Smooth muscle cell (in vitro differentiated cells): ENCODE measurements around the gene PCBP3. TPM values are rescaled to one million over a fixed set of nuclear protein-coding genes. Genes with fewer than 3 reads are reported as not detected.

ENCODE experiments used
- DNase-seq: peaks from one replicate; lab custom pipeline; 2025; ENCODE audit not compliant: unreplicated experiment; lab: John Stamatoyannopoulos, UW
- H2AFZ ChIP-seq: fragments of 200-600 bp; sonication (generic); 2 replicates; pipeline ENCODE4 v1.6.0; 2016; ENCODE audit warnings: antibody characterized with exemption, low read depth, mild to moderate bottlenecking
- H3F3A ChIP-seq: fragments of 200-600 bp; sonication (generic); 2 replicates; pipeline ENCODE4 v1.6.0; 2017; ENCODE audit warnings: antibody characterized with exemption, low read depth
- H3K27ac ChIP-seq: fragments of 200-600 bp; sonication (generic); 2 replicates; pipeline ENCODE4 v1.5.1; 2016; ENCODE audit warnings: low read depth, mild to moderate bottlenecking
- H3K27me3 ChIP-seq: fragments of 200-600 bp; sonication (generic); 2 replicates; pipeline ENCODE4 v1.6.1; 2016; ENCODE audit warnings: low read depth, mild to moderate bottlenecking
- H3K36me3 ChIP-seq: fragments of 200-600 bp; sonication (generic); 2 replicates; pipeline ENCODE4 v1.5.1; 2016; ENCODE audit warnings: low read depth
- H3K4me1 ChIP-seq: fragments of 200-600 bp; sonication (generic); 2 replicates; pipeline ENCODE4 v1.5.1; 2016; ENCODE audit warnings: low read depth
- H3K4me2 ChIP-seq: fragments of 200-600 bp; sonication (generic); 2 replicates; pipeline ENCODE4 v1.6.0; 2016; ENCODE audit warnings: mild to moderate bottlenecking
- H3K4me3 ChIP-seq: fragments of 200-600 bp; sonication (generic); 2 replicates; pipeline ENCODE4 v1.5.1; 2016; ENCODE audit warnings: mild to moderate bottlenecking
- H3K79me2 ChIP-seq: fragments of 200-600 bp; sonication (generic); 2 replicates; pipeline ENCODE4 v1.6.0; 2016; ENCODE audit warnings: low read depth, mild to moderate bottlenecking
- H3K9ac ChIP-seq: fragments of 200-600 bp; sonication (generic); 2 replicates; pipeline ENCODE4 v1.6.0; 2016; ENCODE audit warnings: low read depth
- H3K9me3 ChIP-seq: fragments of 200-600 bp; sonication (generic); replicated peaks from 2 replicates; pipeline ENCODE4 v1.5.1; 2016; ENCODE audit warnings: low read depth
- H4K20me1 ChIP-seq: fragments of 200-600 bp; sonication (generic); 2 replicates; pipeline ENCODE4 v1.6.0; 2016; ENCODE audit warnings: low read depth
- WGBS: methylation state at CpG from one replicate; pipeline ENCODE4 v1.1.7; 2016; ENCODE audit warnings: low lambda C conversion rate; 5-methylcytosine and 5-hydroxymethylcytosine counted together
- polyA plus RNA-seq: library from polyadenylated mRNA; unstranded; fragments of >200 nt; fragmentation: Nextera tagmentation; extraction: Ambion mirVana; gene quantifications from 2 replicates; pipeline ENCODE4 v1.2.1, GENCODE V29; 2016
- total RNA-seq: library from RNA; depleted of rRNA; stranded (reverse); fragments of >200 nt; gene quantifications from 2 replicates; pipeline ENCODE4 v1.2.3, GENCODE V29; 2014
- TF ChIP-seq, protein P1 (sequence below): fragments of 200-600 bp; sonication (generic); IDR thresholded peaks from 2 replicates; pipeline ENCODE4 v1.5.1; 2017; ENCODE audit warnings: borderline replicate concordance, mild to moderate bottlenecking, antibody characterized with exemption; ENCODE audit not compliant: insufficient read depth, poor library complexity, severe bottlenecking

PCBP3 gene
- total and polyA plus RNA-seq, 2 experiments from 2014 or later, result 8.9 to 23.1 TPM

- no peak overlapping the region for H3K4me3 ChIP-seq
- 93% methylated on average over 12 of the region's 12 CpGs for WGBS
- H3K27ac ChIP-seq, result peak overlapping the region; percentile 59
Observed at GRCh38 chr21:45870421-45870820, 226.9 kb downstream of the PCBP3 start.

GRCh38 chr21:45870851-45871615 lies 227.5 kb downstream of the PCBP3 start:
- no peaks in the 10 kb centered on the region for H3K79me2 ChIP-seq
- H3K27ac ChIP-seq, result no peak overlapping the region
- TF ChIP-seq, protein P1, sequence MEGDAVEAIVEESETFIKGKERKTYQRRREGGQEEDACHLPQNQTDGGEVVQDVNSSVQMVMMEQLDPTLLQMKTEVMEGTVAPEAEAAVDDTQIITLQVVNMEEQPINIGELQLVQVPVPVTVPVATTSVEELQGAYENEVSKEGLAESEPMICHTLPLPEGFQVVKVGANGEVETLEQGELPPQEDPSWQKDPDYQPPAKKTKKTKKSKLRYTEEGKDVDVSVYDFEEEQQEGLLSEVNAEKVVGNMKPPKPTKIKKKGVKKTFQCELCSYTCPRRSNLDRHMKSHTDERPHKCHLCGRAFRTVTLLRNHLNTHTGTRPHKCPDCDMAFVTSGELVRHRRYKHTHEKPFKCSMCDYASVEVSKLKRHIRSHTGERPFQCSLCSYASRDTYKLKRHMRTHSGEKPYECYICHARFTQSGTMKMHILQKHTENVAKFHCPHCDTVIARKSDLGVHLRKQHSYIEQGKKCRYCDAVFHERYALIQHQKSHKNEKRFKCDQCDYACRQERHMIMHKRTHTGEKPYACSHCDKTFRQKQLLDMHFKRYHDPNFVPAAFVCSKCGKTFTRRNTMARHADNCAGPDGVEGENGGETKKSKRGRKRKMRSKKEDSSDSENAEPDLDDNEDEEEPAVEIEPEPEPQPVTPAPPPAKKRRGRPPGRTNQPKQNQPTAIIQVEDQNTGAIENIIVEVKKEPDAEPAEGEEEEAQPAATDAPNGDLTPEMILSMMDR, result no peak
- peaks cover 28% of the 10 kb centered on the region for H3K4me1 ChIP-seq
- no peaks in the 10 kb centered on the region for H3K9me3 ChIP-seq
- no peak overlapping the region for H2AFZ ChIP-seq
- 80% methylated on average over 15 of the region's 17 CpGs for WGBS
- no peaks in the 10 kb centered on the region for H3K27me3 ChIP-seq
- H3K9ac ChIP-seq, result no peak overlapping the region
- no peak overlapping the region for H3K4me3 ChIP-seq
- no peaks in the 10 kb centered on the region for H3K36me3 ChIP-seq
- DNase-seq, result no peak
- no peaks in the 10 kb centered on the region for H4K20me1 ChIP-seq
- peaks cover 13% of the 10 kb centered on the region for H3F3A ChIP-seq
- H3K4me2 ChIP-seq, result peak overlapping the region; percentile 40

More at GRCh38 chr21:45870421-45870820, 226.9 kb downstream of the PCBP3 start:
- no peak overlapping the region for H2AFZ ChIP-seq
- H3K9me3 ChIP-seq, result no peaks in the 10 kb centered on the region
- H3K79me2 ChIP-seq, result no peaks in the 10 kb centered on the region
- no peak for DNase-seq
- H3K9ac ChIP-seq, result no peak overlapping the region
- H4K20me1 ChIP-seq, result no peaks in the 10 kb centered on the region
- H3F3A ChIP-seq, result peaks cover 7% of the 10 kb centered on the region
- H3K36me3 ChIP-seq, result no peaks in the 10 kb centered on the region
- H3K4me2 ChIP-seq, result peak overlapping the region; percentile 59
- H3K4me1 ChIP-seq, result peaks cover 23% of the 10 kb centered on the region
- no peaks in the 10 kb centered on the region for H3K27me3 ChIP-seq
- TF ChIP-seq, protein P1, result no peak

GRCh38 chr21:45871616-45872236 lies 228.2 kb downstream of the PCBP3 start:
- WGBS, result 87% methylated on average over 22 of the region's 22 CpGs
- H3K9me3 ChIP-seq, result no peaks in the 10 kb centered on the region
- TF ChIP-seq, protein P1, result no peak
- no peak overlapping the region for H3K4me3 ChIP-seq
- peaks cover 32% of the 10 kb centered on the region for H3K4me1 ChIP-seq
- H4K20me1 ChIP-seq, result no peaks in the 10 kb centered on the region
- no peaks in the 10 kb centered on the region for H3K36me3 ChIP-seq
- H3F3A ChIP-seq, result peaks cover 18% of the 10 kb centered on the region
- H2AFZ ChIP-seq, result no peak overlapping the region
- no peak overlapping the region for H3K27ac ChIP-seq
- H3K4me2 ChIP-seq, result peak overlapping the region; percentile 40
- no peak overlapping the region for H3K9ac ChIP-seq
- H3K27me3 ChIP-seq, result no peaks in the 10 kb centered on the region
- no peak for DNase-seq
- no peaks in the 10 kb centered on the region for H3K79me2 ChIP-seq
